ENCODE results near the gene ARHGEF26. TPM values are rescaled to one million over a fixed set of nuclear protein-coding genes. Genes with fewer than 3 reads are reported as not detected.

The ARHGEF26 gene
- total RNA-seq, 1 experiment from 2014 or later, result 13.7 TPM

GRCh38 chr3:154113609-154114008 is 7.6 kb upstream of the ARHGEF26 start:
- Mint-ChIP-seq H3K4me3 (no peak overlapping the region), H3K27me3 (ENCODE audit: low read depth) (no peaks in the 10 kb centered on the region), H3K36me3 (ENCODE audit: insufficient read depth in 1 of 3, low read depth in 3 of 3) (no peaks in the 10 kb centered on the region), H3K4me1 (peaks cover 3 to 4% of the 10 kb centered on the region in 2 experiments; a peak in 3 of 4 replicates), H3K9me3 (no peaks in the 10 kb centered on the region), H3K27ac (no peak overlapping the region; a peak in 2 of 7 replicates)
- WGBS (ENCODE audit: extremely low coverage, insufficient read length, low lambda C conversion rate), result no CpG with 5 or more reads among the region's 5 CpGs
- no peak for DNase-seq
- H3T11ph ChIP-seq (ENCODE audit: low read length), result no peak overlapping the region
- no peak overlapping the region for H3K4me2 ChIP-seq (ENCODE audit: insufficient read depth, insufficient read length, low read length)
- H2BK5ac ChIP-seq (ENCODE audit: insufficient read length, low read length), result no peak overlapping the region
- TF ChIP-seq, protein P1, sequence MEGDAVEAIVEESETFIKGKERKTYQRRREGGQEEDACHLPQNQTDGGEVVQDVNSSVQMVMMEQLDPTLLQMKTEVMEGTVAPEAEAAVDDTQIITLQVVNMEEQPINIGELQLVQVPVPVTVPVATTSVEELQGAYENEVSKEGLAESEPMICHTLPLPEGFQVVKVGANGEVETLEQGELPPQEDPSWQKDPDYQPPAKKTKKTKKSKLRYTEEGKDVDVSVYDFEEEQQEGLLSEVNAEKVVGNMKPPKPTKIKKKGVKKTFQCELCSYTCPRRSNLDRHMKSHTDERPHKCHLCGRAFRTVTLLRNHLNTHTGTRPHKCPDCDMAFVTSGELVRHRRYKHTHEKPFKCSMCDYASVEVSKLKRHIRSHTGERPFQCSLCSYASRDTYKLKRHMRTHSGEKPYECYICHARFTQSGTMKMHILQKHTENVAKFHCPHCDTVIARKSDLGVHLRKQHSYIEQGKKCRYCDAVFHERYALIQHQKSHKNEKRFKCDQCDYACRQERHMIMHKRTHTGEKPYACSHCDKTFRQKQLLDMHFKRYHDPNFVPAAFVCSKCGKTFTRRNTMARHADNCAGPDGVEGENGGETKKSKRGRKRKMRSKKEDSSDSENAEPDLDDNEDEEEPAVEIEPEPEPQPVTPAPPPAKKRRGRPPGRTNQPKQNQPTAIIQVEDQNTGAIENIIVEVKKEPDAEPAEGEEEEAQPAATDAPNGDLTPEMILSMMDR (conservative IDR thresholded peaks at IDR 0.05), result no peak
- no peak overlapping the region for H2AK5ac ChIP-seq (ENCODE audit: insufficient read length, low read length)
- H3K18ac ChIP-seq (ENCODE audit: insufficient read length, low read depth, low read length), result no peak overlapping the region
- H2AFZ ChIP-seq (ENCODE audit: low read length), result no peak overlapping the region
- no peak overlapping the region for H4K8ac ChIP-seq (replicated peaks; ENCODE audit: insufficient read length, low read depth, low read length)
- no peak overlapping the region for H3K9ac ChIP-seq (ENCODE audit: extremely low read depth, insufficient read length, low read length)
- H3K56ac ChIP-seq (ENCODE audit: insufficient read length, low read depth, low read length), result no peak overlapping the region
- no peak overlapping the region for H4K5ac ChIP-seq (ENCODE audit: insufficient read length, low read depth, low read length)
- no peak overlapping the region for H2BK12ac ChIP-seq (ENCODE audit: insufficient read length, low read depth, low read length)
- H4K20me1 ChIP-seq (ENCODE audit: control insufficient read depth, insufficient read depth, insufficient read length), result no peaks in the 10 kb centered on the region
- H3K14ac ChIP-seq (ENCODE audit: insufficient read depth, low read length), result no peak overlapping the region
- H4K91ac ChIP-seq (ENCODE audit: insufficient read length, low read depth, low read length), result no peak overlapping the region
- no peak overlapping the region for H3K27ac ChIP-seq (ENCODE audit: insufficient read length, low read depth, low read length)
- no peaks in the 10 kb centered on the region for H3K79me1 ChIP-seq (ENCODE audit: insufficient read depth, low read depth, low read length, poor library complexity, severe bottlenecking)
- H3K23ac ChIP-seq (ENCODE audit: insufficient read length, low read depth, low read length), result no peak overlapping the region
- no peak overlapping the region for H3K4ac ChIP-seq (ENCODE audit: low read depth, low read length)
- H2BK15ac ChIP-seq (ENCODE audit: low read depth, low read length), result no peak overlapping the region
- H3K23me2 ChIP-seq (ENCODE audit: insufficient read length, low read depth, low read length, poor library complexity, severe bottlenecking), result no peaks in the 10 kb centered on the region
- no peaks in the 10 kb centered on the region for H3K9me3 ChIP-seq (ENCODE audit: control insufficient read depth, low read depth, low read length)
- H2BK120ac ChIP-seq (ENCODE audit: low read depth, low read length, poor library complexity, severe bottlenecking), result no peak overlapping the region
- H3K79me2 ChIP-seq (ENCODE audit: insufficient read depth, low read length), result no peaks in the 10 kb centered on the region
- H3K27me3 ChIP-seq (ENCODE audit: insufficient read depth, low read length), result no peaks in the 10 kb centered on the region
- H3K4me1 ChIP-seq (ENCODE audit: insufficient read depth, low read length), result no peaks in the 10 kb centered on the region
- no peak overlapping the region for H2BK20ac ChIP-seq (ENCODE audit: low read depth, low read length, poor library complexity, severe bottlenecking)

All from H9 (cell line).